ENCODE results near the gene DMTF1. TPM values are rescaled to one million over a fixed set of nuclear protein-coding genes. Genes with fewer than 3 reads are reported as not detected.

The DMTF1 gene
- total RNA-seq, 1 experiment from 2014 or later = 56.3 TPM

DNA sequence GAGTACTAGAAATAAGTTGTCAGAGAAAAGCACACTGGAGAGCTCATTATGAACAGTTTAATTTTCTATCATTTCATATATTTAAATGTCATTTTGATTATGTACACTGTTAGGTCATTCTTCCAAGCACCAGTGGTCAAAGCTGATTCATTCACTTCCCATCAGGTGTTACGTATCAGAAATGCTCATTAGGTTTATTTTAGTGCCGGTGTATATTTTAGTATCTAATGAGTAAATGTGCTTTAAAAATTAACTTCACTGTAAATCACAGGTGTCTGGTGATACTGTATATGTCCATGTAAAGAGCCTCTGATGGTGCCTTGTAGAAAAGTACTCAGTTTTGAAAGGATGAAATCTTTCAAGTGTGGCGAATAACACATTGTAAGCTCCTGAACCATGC is 3.5 kb downstream of the DMTF1 start:
- POLR2A ChIA-PET = interaction anchor here (0.7 kb wide), 1 partner anchor 29 kb away, joined by 4 read pairs; no protein-coding TSS in a partner anchor
- BruUV-seq (replicated peaks) = no TSS peak

More for the DNA sequence above, 3.5 kb downstream of the DMTF1 start:
- Histone ChIP-seq H3K9me2 (ENCODE audit: insufficient read depth) (no peaks in the 10 kb centered on the region), H3K4me3 (replicated peaks in 1 of 2; ENCODE audit: low read depth in 1 of 2, low read length in 2 of 2) (no peak overlapping the region), H4K20me1 (ENCODE audit: insufficient read depth) (no peaks in the 10 kb centered on the region), H3K4me1 (ENCODE audit: control insufficient read depth in 1 of 2, insufficient read depth in 2 of 2, low read length in 2 of 2) (peaks cover 10 to 18% of the 10 kb centered on the region in 2 experiments; a peak in 3 of 4 replicates), H2AFZ (ENCODE audit: low read depth, low read length, poor library complexity, severe bottlenecking) (no peak overlapping the region), H3K27me3 (ENCODE audit: insufficient read depth, low read length) (no peaks in the 10 kb centered on the region), H3K9me3 (ENCODE audit: control insufficient read depth in 1 of 2, insufficient read depth in 1 of 2, low read depth in 1 of 2, low read length in 2 of 2) (no peaks in the 10 kb centered on the region), H3K79me2 (ENCODE audit: insufficient read depth, low read length) (peaks cover 77% of the 10 kb centered on the region), H3K27ac (ENCODE audit: low read depth, low read length) (no peak overlapping the region), H3K9ac (ENCODE audit: low read length) (no peak overlapping the region), H3K36me3 (ENCODE audit: control insufficient read depth in 1 of 2, insufficient read depth in 2 of 2, low read length in 2 of 2) (peaks cover 0 to 3% of the 10 kb centered on the region in 2 experiments; a peak in 1 of 4 replicates), H3K4me2 (ENCODE audit: low read length) (no peak overlapping the region)
- intact Hi-C loops (cut with micrococcal nuclease) = no loop called here
- CTCF ChIA-PET = no interaction called here
- DNase-seq (ENCODE audit: low read depth, low spot score) (no peak), ATAC-seq (no peak)
- no peak for TF ChIP-seq CEBPB (IDR thresholded peaks at IDR 0.05; ENCODE audit: low read depth)
- no peak for TF ChIP-seq RAD21 (IDR thresholded peaks at IDR 0.05; ENCODE audit: low read depth)
- TF ChIP-seq ZFX (IDR thresholded peaks at IDR 0.05) = no peak
- no peak for TF ChIP-seq ZNF274 (IDR thresholded peaks at IDR 0.05; ENCODE audit: low read depth, low read length)
- TF ChIP-seq, protein P1, sequence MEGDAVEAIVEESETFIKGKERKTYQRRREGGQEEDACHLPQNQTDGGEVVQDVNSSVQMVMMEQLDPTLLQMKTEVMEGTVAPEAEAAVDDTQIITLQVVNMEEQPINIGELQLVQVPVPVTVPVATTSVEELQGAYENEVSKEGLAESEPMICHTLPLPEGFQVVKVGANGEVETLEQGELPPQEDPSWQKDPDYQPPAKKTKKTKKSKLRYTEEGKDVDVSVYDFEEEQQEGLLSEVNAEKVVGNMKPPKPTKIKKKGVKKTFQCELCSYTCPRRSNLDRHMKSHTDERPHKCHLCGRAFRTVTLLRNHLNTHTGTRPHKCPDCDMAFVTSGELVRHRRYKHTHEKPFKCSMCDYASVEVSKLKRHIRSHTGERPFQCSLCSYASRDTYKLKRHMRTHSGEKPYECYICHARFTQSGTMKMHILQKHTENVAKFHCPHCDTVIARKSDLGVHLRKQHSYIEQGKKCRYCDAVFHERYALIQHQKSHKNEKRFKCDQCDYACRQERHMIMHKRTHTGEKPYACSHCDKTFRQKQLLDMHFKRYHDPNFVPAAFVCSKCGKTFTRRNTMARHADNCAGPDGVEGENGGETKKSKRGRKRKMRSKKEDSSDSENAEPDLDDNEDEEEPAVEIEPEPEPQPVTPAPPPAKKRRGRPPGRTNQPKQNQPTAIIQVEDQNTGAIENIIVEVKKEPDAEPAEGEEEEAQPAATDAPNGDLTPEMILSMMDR (IDR thresholded peaks at IDR 0.05 in 2 of 3, conservative IDR thresholded peaks at IDR 0.05 in 1 of 3; ENCODE audit: borderline replicate concordance in 1 of 3, insufficient read depth in 1 of 3, low read depth in 2 of 3, low read length in 2 of 3) = no peak
- TF ChIP-seq CBX3 (IDR thresholded peaks at IDR 0.05; ENCODE audit: low read depth) = no peak
- no peak for TF ChIP-seq YY1 (IDR thresholded peaks at IDR 0.05; ENCODE audit: extremely low read depth, insufficient replicate concordance, low read depth, low read length)
- no peak for TF ChIP-seq EGR1 (IDR thresholded peaks at IDR 0.05; ENCODE audit: low read depth)
- TF ChIP-seq ZBTB33 (IDR thresholded peaks at IDR 0.05; ENCODE audit: extremely low read depth, insufficient replicate concordance, low read length) = no peak
- no peak for TF ChIP-seq EZH2phosphoT487 (IDR thresholded peaks at IDR 0.05; ENCODE audit: borderline replicate concordance)
- TF ChIP-seq SP1 (IDR thresholded peaks at IDR 0.05; ENCODE audit: low read depth) = no peak
- RAD21 ChIA-PET (ENCODE audit: low non-redundant PET in 1 of 2, low total read pairs in 2 of 2, uncharacterized antibody in 2 of 2, unreplicated experiment in 2 of 2) = no interaction called here
